Kidney tubule cell (primary cell): ENCODE results near the gene PHC3.
"Not testable (repeated sequence)": the region's sequence is repeated elsewhere in the genome, so short reads cannot be mapped to it uniquely, and the experiment has no call there.

Source experiments
- DNase-seq: peaks from one replicate; pipeline ENCODE4 v3.0.0-alpha.2; 2018; ENCODE audit warnings: low spot score

PHC3 gene

GRCh38 chr3:170195759-170196158, 14.2 kb upstream of the PHC3 start:
- DNase-seq, result not testable (repeated sequence)

DNA sequence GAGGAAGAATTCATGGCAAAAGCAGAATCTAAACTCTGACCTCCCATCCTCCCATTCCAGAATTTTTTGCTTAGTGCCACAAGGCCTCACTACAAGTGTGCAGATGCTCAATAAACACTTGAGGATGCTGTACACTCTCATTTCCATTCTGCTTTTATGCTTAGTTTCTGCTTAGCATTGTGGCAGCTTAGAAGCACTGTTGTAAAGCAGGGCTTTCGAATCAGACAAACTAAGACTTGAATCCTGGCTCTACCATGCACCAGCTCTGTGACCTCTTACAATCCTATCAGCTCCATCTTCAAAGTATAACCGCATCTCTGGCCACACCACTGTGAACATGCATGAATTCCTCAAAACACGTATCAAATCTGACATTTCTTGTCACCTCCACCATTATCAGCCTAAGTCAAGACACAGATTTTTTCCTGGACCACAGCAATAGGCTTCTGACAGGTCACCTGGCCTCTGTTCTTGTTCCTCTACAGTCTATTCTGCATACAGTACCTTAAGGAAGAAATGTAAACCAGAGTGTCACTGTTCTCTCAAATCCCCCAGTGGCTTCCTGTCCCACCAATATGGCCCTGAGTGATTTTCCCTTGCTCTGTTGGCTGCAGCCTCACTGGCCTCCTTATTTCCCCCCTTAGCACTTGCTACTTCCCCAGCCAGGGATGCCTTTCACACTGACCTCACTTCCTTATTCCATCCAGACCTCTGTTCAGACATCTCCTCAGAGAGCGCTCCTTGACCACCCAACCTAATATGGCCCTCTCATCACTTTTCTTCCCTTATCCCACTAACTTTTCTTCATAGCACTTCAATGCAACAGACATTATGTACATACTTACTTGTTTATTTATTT, 8.1 kb upstream of the PHC3 start:
- DNase-seq, result no peak

DNA sequence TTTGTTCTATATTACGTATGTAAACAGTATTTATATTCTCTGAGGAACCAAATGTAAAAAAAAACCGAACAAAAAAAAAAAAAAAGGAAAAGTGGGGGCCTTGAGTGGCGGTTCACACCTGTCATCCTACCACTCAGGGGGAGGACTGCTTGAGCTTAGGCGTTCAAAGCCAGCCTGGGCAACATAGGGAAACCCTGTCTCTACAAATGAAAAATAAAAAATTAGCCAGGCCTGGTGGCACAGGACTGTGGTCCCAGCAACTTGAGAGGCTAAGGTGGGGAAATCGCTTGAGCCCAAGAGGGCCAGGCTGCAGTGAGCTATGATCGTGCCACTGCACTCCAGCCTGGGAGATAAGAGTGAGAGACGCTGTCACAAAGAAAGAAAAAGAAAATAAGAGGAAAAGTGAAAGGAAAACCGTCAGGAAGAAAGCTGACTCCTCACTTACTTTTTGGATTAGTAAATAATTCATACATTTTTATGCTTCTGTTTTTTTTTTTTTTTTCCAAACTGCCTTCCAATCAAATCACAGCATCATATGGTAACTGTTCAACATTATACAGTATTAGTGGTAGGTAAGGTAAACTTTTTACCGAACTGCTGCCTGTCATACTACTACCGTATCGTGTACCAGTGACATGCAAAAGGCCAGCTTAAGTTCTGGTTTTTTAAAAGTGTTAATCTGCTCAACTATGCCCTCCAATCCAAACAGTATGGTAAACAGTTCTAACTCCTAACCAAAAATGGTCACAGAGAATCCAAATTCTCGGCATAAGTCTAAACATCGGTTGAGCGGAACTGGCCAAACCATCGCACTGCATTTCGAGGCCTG, 1.2 kb downstream of the PHC3 start:
- DNase-seq, result peak; percentile 33

- no peak for DNase-seq
Observed at GRCh38 chr3:170179432-170179831, 2.1 kb downstream of the PHC3 start.

DNA sequence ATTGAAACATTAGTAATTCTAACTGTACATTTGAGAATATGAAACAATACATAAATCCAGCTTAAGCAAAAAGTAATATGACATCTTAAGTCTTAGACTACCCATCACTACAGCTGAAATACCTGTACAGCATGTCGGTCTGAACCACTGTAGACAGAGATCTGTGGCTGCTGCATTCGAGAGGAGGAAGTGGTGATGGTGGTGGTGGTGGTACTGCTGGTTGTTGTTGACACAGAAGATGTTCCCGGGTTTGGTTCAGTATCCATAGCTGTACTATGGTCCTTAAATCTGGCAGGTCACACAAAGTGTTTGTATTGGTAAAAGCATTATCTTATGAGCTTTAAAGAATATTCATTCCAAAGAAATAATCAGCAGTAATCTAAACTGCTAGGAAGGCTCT, 2.9 kb downstream of the PHC3 start:
- DNase-seq, result no peak

DNA sequence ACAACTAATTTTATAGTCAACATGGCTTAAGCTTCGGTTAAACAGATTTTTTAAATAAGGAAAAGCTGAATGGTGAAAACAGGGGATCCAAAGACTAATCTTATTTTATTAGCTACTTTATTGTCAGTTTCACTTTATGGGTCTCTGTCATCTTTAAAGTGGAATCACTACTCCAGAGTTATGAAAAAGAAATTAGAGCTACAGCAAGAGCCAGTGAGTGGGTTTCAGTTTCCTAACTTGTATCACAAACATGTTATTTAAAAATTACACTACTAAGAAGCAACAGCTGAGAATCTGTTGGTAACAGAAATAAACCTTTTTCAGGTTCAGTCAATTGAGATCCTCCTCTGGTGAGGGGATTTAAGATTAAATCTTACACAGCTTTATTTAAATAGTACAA, 10.0 kb downstream of the PHC3 start:
- no peak for DNase-seq

GRCh38 chr3:170164717-170165116, 16.8 kb downstream of the PHC3 start:
- no peak for DNase-seq

GRCh38 chr3:170163956-170164645, 17.4 kb downstream of the PHC3 start:
- no peak for DNase-seq

GRCh38 chr3:170162630-170163029, 18.9 kb downstream of the PHC3 start:
- peak; percentile 28 for DNase-seq

DNA sequence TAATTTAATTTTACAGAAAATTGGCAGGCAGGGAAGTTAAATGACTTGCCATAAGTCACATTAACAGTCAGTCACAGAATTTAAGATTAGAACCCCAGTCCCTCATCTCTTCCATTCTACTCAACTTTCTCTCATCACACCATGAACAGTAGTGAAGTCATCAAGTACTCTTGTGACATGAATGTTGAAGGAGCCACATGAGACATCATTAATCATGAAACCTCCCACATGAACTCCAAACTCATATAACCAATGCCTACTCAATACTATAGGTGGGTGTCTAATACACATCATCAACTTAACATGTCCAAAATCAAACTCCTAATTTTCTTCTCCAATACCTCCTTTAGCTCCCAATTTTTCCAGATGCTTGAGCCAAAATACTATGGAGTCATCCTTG, 19.5 kb downstream of the PHC3 start:
- DNase-seq, result no peak

- no peak for DNase-seq
Observed at GRCh38 chr3:170159933-170160332, 21.6 kb downstream of the PHC3 start.

GRCh38 chr3:170159459-170159858, 22.1 kb downstream of the PHC3 start:
- no peak for DNase-seq

GRCh38 chr3:170155604-170156003, 25.9 kb downstream of the PHC3 start:
- no peak for DNase-seq

GRCh38 chr3:170154569-170155143, 26.9 kb downstream of the PHC3 start:
- no peak for DNase-seq

GRCh38 chr3:170154084-170154483, 27.4 kb downstream of the PHC3 start:
- DNase-seq, result no peak

DNA sequence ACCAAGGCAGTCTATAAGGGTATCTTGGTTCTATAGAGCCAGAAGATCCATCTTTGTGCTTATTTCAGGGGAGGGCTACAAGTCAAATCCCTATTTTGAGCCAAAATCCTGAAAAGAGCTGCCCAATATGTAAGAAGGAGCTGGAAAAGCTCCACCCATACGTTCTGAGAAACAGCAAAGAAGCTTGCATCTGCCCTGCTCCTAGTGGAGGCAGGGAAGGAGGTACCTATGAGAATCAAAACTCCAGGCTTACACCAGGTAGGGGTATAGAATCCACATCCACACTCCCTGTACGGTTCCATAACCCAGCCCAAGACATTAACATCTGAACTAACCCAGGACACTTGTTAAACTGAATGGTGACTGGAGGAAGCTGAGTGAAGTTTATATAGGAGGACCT, 30.0 kb downstream of the PHC3 start:
- DNase-seq, result no peak

- no peak for DNase-seq
Observed at GRCh38 chr3:170149016-170149415, 32.5 kb downstream of the PHC3 start.

GRCh38 chr3:170145278-170145677, 36.3 kb downstream of the PHC3 start:
- no peak for DNase-seq

DNA sequence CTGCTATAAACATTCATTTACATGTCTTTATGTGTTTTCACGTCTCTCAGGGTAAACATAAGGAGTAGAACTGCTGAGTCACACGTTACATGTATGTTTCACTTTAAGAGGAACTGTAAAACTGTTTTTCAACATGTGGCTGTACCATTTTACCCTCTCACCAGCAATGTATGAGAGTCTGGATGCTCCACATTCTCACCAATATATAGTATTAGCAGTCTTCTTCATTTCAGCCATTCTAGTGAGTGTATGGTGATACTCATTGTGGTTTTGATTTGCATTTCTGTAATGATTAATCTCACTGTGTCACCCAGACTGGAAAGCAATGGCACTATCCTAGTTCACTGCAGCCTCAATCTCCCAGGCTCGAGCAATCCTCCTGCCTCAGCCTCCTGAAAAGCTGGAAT, 37.1 kb downstream of the PHC3 start:
- peak; percentile 53 for DNase-seq

GRCh38 chr3:170142373-170142772, 39.2 kb downstream of the PHC3 start:
- DNase-seq, result no peak

DNA sequence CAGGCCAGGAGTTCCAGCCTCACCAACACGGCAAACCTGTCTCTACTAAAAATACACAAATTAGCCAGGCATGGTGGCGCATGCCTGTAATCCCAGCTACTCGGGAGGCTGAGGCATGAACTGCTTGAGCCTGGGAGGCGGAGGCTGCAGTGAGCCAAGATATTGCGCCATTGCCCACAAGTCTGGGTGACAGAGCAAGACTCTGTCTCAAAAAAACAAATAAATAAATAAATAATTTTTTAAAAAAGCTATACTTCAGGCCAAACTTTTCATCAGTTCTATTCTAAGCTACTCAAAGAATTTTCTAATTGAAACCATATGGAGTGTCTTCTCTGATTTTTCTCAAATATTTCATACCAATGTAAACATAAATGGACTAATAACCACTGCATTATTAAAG, 43.5 kb downstream of the PHC3 start:
- DNase-seq, result no peak

GRCh38 chr3:170132335-170132734, 49.2 kb downstream of the PHC3 start:
- no peak for DNase-seq
